Loucy (cell line): ENCODE data around the gene GNRHR.

ENCODE experiments used
- H2AFZ ChIP-seq: fragments of 200-600 bp; sonication (generic); 2 replicates; pipeline ENCODE4 v1.6.0; 2016; ENCODE audit warnings: antibody characterized with exemption, mild to moderate bottlenecking, low read length, moderate library complexity
- H3F3A ChIP-seq: fragments of 200-600 bp; 2 replicates; pipeline ENCODE4 v1.6.0; 2016; ENCODE audit warnings: antibody characterized with exemption, low read depth, mild to moderate bottlenecking
- H3K27me3 ChIP-seq: fragments of 200-600 bp; sonication (generic); 2 replicates; pipeline ENCODE4 v1.6.1; 2014; ENCODE audit warnings: low read length, mild to moderate bottlenecking; ENCODE audit not compliant: insufficient read depth, poor library complexity, severe bottlenecking
- H3K36me3 ChIP-seq: fragments of 200-600 bp; sonication (generic); 2 replicates; pipeline ENCODE4 v1.6.1; 2016; ENCODE audit warnings: low read length; ENCODE audit not compliant: insufficient read depth
- H3K4me1 ChIP-seq: fragments of 200-600 bp; sonication (generic); 2 replicates; pipeline ENCODE4 v1.5.1; 2014; ENCODE audit warnings: low read length, mild to moderate bottlenecking; ENCODE audit not compliant: insufficient read depth, poor library complexity, severe bottlenecking
- H3K4me2 ChIP-seq: fragments of 200-600 bp; sonication (generic); 2 replicates; pipeline ENCODE4 v1.6.0; 2014; ENCODE audit warnings: antibody characterized with exemption, low read length, low read depth, mild to moderate bottlenecking; ENCODE audit not compliant: poor library complexity, severe bottlenecking
- H3K4me3 ChIP-seq: fragments of 200-600 bp; sonication (generic); 2 replicates; pipeline ENCODE4 v1.5.1; 2014; ENCODE audit warnings: low read length, mild to moderate bottlenecking, mixed read lengths; ENCODE audit not compliant: poor library complexity, severe bottlenecking
- H3K79me2 ChIP-seq: fragments of 200-600 bp; sonication (generic); 2 replicates; pipeline ENCODE4 v1.6.1; 2014; ENCODE audit warnings: low read length; ENCODE audit not compliant: insufficient read depth
- H3K9ac ChIP-seq: fragments of 200-600 bp; sonication (generic); 2 replicates; pipeline ENCODE4 v1.6.0; 2014; ENCODE audit warnings: mild to moderate bottlenecking, low read depth, low read length, moderate library complexity; ENCODE audit not compliant: poor library complexity, severe bottlenecking
- H3K9me2 ChIP-seq: fragments of 200-600 bp; sonication (generic); replicated peaks from 2 replicates; pipeline ENCODE4 v1.6.1; 2016; ENCODE audit warnings: low read depth, low read length, mixed read lengths
- H3K9me3 ChIP-seq: fragments of 200-600 bp; sonication (generic); 2 replicates; pipeline ENCODE4 v1.6.1; 2014; ENCODE audit warnings: mild to moderate bottlenecking, antibody characterized with exemption, low read length, low read depth; ENCODE audit not compliant: insufficient read depth
- H4K20me1 ChIP-seq: fragments of 200-600 bp; sonication (generic); 2 replicates; pipeline ENCODE4 v1.6.0; 2014; ENCODE audit warnings: antibody characterized with exemption, low read length, mild to moderate bottlenecking; ENCODE audit not compliant: insufficient read depth, poor library complexity, severe bottlenecking
- CTCF ChIP-seq: fragments of 200-600 bp; sonication (generic); conservative IDR thresholded peaks from 2 replicates; pipeline ENCODE4 v1.5.1; 2014; ENCODE audit warnings: mild to moderate bottlenecking, antibody characterized with exemption, low read length
- EZH2phosphoT487 ChIP-seq: fragments of 200-600 bp; IDR thresholded peaks from 2 replicates; pipeline ENCODE4 v1.6.1; 2018; ENCODE audit warnings: antibody characterized with exemption, mild to moderate bottlenecking, moderate library complexity, borderline replicate concordance

The GNRHR gene

DNA sequence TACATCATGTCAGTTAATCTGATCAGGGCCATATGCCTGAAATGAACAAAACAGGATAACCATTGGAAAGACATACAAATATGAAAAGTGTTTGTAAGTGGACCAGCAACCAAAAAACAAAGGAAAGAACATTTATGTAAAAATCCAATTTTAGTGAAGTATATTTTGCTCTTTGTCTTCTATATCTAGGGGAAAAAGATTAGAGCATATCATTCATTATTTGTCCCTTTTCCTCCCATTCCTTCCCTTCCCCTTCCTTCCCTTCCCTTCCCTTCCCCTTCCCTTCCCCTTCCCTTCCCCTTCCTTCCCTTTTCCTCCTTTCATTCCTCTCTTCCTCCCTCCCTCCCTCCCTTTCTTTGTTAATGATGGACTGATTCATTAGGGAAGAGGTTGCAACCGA, 1.8 kb upstream of the GNRHR start:
- Histone ChIP-seq H3K79me2 (no peaks in the 10 kb centered on the region), H3K9ac (no peak overlapping the region), H4K20me1 (no peaks in the 10 kb centered on the region), H3K4me3 (no peak overlapping the region), H3K4me2 (no peak overlapping the region), H3F3A (no peaks in the 10 kb centered on the region), H3K9me3 (no peaks in the 10 kb centered on the region), H3K4me1 (no peaks in the 10 kb centered on the region), H2AFZ (no peak overlapping the region), H3K36me3 (no peaks in the 10 kb centered on the region), H3K9me2 (no peaks in the 10 kb centered on the region), H3K27me3 (no peaks in the 10 kb centered on the region)
- TF ChIP-seq CTCF = no peak
- no peak for TF ChIP-seq EZH2phosphoT487

DNA sequence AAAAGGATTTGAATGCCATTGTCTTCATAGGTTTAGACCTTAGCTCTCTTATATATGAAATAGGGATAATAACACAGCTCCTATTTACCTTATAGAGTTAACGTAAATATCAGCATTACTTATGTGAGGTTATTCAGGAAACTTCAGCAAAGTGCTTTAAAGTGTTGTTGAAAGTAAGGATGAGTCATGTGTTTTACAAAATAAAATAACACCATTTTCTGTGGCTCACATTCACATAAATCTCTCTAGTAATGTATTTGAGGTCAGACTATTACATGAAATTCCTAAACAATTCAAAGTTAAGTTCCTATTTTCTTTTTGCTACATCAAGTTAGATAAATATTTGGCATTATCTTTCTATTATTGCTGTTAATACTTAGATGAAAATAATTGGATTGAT, 2.9 kb downstream of the GNRHR start:
- no peaks in the 10 kb centered on the region for H3K9me2 ChIP-seq
- no peaks in the 10 kb centered on the region for H3K4me1 ChIP-seq

GRCh38 chr4:67750691-67751090, 3.5 kb downstream of the GNRHR start:
- H3K79me2 ChIP-seq = no peaks in the 10 kb centered on the region
- H3K36me3 ChIP-seq = no peaks in the 10 kb centered on the region
- no peaks in the 10 kb centered on the region for H3K27me3 ChIP-seq
- H3K9me3 ChIP-seq = no peaks in the 10 kb centered on the region
- no peaks in the 10 kb centered on the region for H4K20me1 ChIP-seq
- TF ChIP-seq CTCF (no peak), EZH2phosphoT487 (no peak)
- H3K4me1 ChIP-seq = no peaks in the 10 kb centered on the region
- H3K9ac ChIP-seq = no peak overlapping the region
- no peaks in the 10 kb centered on the region for H3K9me2 ChIP-seq
- H3K4me2 ChIP-seq = no peak overlapping the region
- no peak overlapping the region for H2AFZ ChIP-seq
- no peaks in the 10 kb centered on the region for H3F3A ChIP-seq
- no peak overlapping the region for H3K4me3 ChIP-seq

More for the DNA sequence above, 2.9 kb downstream of the GNRHR start:
- TF ChIP-seq EZH2phosphoT487 (no peak), CTCF (no peak)
- H3K4me3 ChIP-seq = no peak overlapping the region
- H3F3A ChIP-seq = no peaks in the 10 kb centered on the region
- no peaks in the 10 kb centered on the region for H4K20me1 ChIP-seq
- no peaks in the 10 kb centered on the region for H3K27me3 ChIP-seq
- no peak overlapping the region for H2AFZ ChIP-seq
- H3K4me2 ChIP-seq = no peak overlapping the region
- H3K9ac ChIP-seq = no peak overlapping the region
- H3K79me2 ChIP-seq = no peaks in the 10 kb centered on the region
- no peaks in the 10 kb centered on the region for H3K36me3 ChIP-seq
- no peaks in the 10 kb centered on the region for H3K9me3 ChIP-seq
